Breast epithelium (tissue), 4 donors: ENCODE data around the gene ELAVL1. TPM values are rescaled to one million over a fixed set of nuclear protein-coding genes. Genes with fewer than 3 reads are reported as not detected.

Experiments used
- DNase-seq, 2 donors: peaks; one replicate each; pipeline ENCODE4 v3.0.0-alpha.2; 2019; ENCODE audit warnings: low spot score in 2 of 2
- H3K27ac ChIP-seq, 2 donors: fragments of 200-600 bp; sonication (generic) in 1 of 2; one replicate each; pipeline ENCODE4 v1.5.1; 2016 to 2019; ENCODE audit warnings: mild to moderate bottlenecking in 1 of 2
- H3K27me3 ChIP-seq, 2 donors: fragments of 200-600 bp; sonication (generic) in 1 of 2; one replicate each; pipeline versions ENCODE4 v1.5.1 to v1.6.0; 2017 to 2019; ENCODE audit warnings: control low read depth in 1 of 2, mild to moderate bottlenecking in 1 of 2
- H3K36me3 ChIP-seq: fragments of 200-600 bp; one replicate; pipeline ENCODE4 v1.5.1; 2019
- H3K4me1 ChIP-seq, 2 donors: fragments of 200-600 bp; sonication (generic); one replicate each; pipeline ENCODE4 v1.5.1; 2016 to 2019; ENCODE audit warnings: control low read depth in 1 of 2
- H3K4me3 ChIP-seq, 3 donors: fragments of 200-600 bp; sonication (generic); 1 replicate in 2 of 3; 2 replicates in 1 of 3; pipeline ENCODE4 v1.5.1; 2016 to 2019; ENCODE audit warnings: mild to moderate bottlenecking in 3 of 3, moderate library complexity in 2 of 3
- H3K9me3 ChIP-seq, 2 donors: fragments of 200-600 bp; sonication (generic) in 1 of 2; one replicate each; pipeline ENCODE4 v1.5.1; 2016 to 2019; ENCODE audit warnings: control low read depth in 1 of 2
- CTCF ChIP-seq, 3 donors: fragments of 450-650 bp; IDR thresholded peaks; one replicate each; pipeline ENCODE4 v1.5.1; 2016 to 2017; ENCODE audit warnings: antibody characterized with exemption in 3 of 3, mild to moderate bottlenecking in 3 of 3, moderate library complexity in 3 of 3
- POLR2A ChIP-seq: fragments of 450-650 bp; IDR thresholded peaks from one replicate; pipeline ENCODE4 v1.6.1; 2016; ENCODE audit warnings: antibody characterized with exemption, mild to moderate bottlenecking, moderate library complexity
- POLR2AphosphoS5 ChIP-seq, 3 donors: sonication (generic); formaldehyde crosslinking; IDR thresholded peaks; one replicate each; pipeline ENCODE4 v1.6.1; 2017; ENCODE audit warnings: antibody characterized with exemption in 3 of 3
- intact Hi-C: fragments of 100-400 bp; cut with DNase I; formaldehyde crosslinking; loops from one replicate; pipeline ENCODE4 v1.15.1; 2023; ENCODE audit warnings: low total_unique reads
- total RNA-seq, 3 donors: library from RNA; depleted of rRNA; stranded (reverse); fragments of >200 nt; gene quantifications; one replicate each; pipeline ENCODE4 v1.1.0, GENCODE V29; 2016

Gene ELAVL1
- total RNA-seq, 3 donors from 2014 or later: 28.6 to 30.8 (median 29.7) TPM

- intact Hi-C loops: no loop called here
- Histone ChIP-seq H3K9me3 (no peaks in the 10 kb centered on the region), H3K36me3 (no peaks in the 10 kb centered on the region), H3K4me3 (no peak overlapping the region), H3K4me1 (no peaks in the 10 kb centered on the region), H3K27me3 (no peaks in the 10 kb centered on the region), H3K27ac (no peak overlapping the region)
- TF ChIP-seq POLR2A (no peak), CTCF (IDR thresholded peaks at IDR 0.05) (no peak)
- DNase-seq: no peak
Measured at GRCh38 chr19:8046569-8047165, 41.2 kb upstream of the ELAVL1 start.

DNA sequence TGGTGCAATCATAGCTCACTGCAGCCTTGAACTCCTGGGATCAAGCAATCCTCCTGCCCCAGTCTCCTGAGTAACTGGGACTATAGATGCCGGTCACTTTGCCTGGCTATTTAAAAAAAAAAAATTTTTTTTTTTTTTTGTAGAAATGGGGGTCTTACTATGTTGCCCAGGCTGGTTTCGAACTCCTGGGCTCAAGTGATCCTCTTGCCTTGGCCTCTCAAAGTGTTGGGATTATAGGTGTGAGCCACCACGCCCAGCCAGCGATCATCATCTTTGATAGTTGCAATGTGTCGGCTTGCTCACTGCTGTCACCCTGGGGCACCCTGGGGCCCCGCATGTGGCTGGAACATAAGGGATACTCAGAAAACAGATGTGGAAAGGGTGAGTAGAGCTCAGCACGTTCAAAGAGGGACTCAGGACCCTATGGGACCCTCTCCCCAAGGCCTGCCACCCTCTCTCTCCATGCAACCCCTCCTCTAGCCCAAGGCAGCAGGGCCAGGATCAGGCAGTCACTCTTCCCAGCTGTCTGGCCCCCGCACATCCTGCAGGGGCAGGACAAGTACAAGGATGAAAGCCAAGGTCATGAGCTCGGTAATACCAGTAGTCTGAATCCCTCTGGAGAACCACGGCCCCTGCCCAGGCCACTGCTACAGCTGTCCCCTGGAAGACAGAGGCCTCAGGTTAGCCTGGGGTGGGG, 40.6 kb upstream of the ELAVL1 start:
- Histone ChIP-seq H3K9me3 (no peaks in the 10 kb centered on the region), H3K27me3 (no peaks in the 10 kb centered on the region), H3K4me1 (no peaks in the 10 kb centered on the region), H3K27ac (no peak overlapping the region), H3K4me3 (no peak overlapping the region), H3K36me3 (no peaks in the 10 kb centered on the region)
- DNase-seq: no peak
- TF ChIP-seq POLR2A (no peak), CTCF (IDR thresholded peaks at IDR 0.05) (no peak)
- intact Hi-C loops: no loop called here

DNA sequence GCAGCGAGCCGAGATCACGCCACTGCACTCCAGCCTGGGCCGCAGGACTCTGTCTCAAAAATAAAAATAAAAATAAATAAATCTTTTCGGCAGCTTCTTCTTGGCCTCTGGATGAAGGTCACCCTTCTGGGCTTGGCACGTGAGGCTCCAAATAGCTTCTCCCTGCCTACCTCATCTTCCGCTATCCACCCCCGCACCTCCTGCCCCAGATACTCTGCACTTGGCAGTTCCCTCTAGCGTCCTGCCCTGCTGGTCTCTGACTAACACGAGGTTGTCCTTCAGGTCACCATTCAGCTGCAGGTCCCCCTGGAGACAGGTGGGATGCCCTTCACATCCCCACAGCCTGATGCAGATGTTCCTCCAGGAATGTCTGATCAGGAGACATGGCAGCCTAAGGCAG, 38.6 kb upstream of the ELAVL1 start:
- intact Hi-C loops: no loop called here
- Histone ChIP-seq H3K9me3 (no peaks in the 10 kb centered on the region), H3K36me3 (no peaks in the 10 kb centered on the region), H3K27ac (no peak overlapping the region), H3K4me3 (no peak overlapping the region), H3K27me3 (no peaks in the 10 kb centered on the region), H3K4me1 (no peaks in the 10 kb centered on the region)
- no peak for TF ChIP-seq POLR2AphosphoS5 (IDR thresholded peaks at IDR 0.05)
- TF ChIP-seq CTCF (IDR thresholded peaks at IDR 0.05): no peak
- TF ChIP-seq POLR2A: no peak
- DNase-seq: no peak

- Histone ChIP-seq H3K4me3 (no peak overlapping the region), H3K36me3 (no peaks in the 10 kb centered on the region), H3K4me1 (no peaks in the 10 kb centered on the region), H3K9me3 (no peaks in the 10 kb centered on the region), H3K27me3 (no peaks in the 10 kb centered on the region), H3K27ac (no peak overlapping the region)
- DNase-seq: no peak
- intact Hi-C loops: no loop called here
- TF ChIP-seq POLR2AphosphoS5 (IDR thresholded peaks at IDR 0.05) (no peak), CTCF (IDR thresholded peaks at IDR 0.05) (no peak), POLR2A (no peak)
Measured at GRCh38 chr19:8042900-8043299, 37.5 kb upstream of the ELAVL1 start.

DNA sequence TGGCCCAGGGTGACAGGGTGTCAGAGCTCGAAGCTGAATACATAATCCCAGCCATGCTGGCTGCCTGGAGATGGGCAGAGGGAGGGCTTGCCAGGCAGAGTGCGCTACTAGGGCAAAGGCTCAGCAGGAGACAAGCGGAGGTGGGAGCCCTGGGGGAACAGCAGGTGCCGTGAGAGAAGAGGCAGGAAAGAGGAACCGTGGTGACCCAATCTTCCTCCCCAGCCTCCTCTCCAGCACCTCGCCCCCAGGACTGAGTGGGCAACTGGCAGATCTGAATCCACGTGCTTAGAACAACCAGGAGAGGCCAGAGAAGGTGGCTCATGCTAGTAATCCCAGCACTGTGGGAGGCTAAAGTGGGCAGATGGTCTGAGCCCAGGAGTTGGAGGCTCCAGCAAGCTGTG, 36.1 kb upstream of the ELAVL1 start:
- H3K27ac ChIP-seq: no peak overlapping the region
- DNase-seq: no peak
- H3K36me3 ChIP-seq: no peaks in the 10 kb centered on the region
- no peak for TF ChIP-seq POLR2AphosphoS5 (IDR thresholded peaks at IDR 0.05)
- no peak for TF ChIP-seq POLR2A
- no peak for TF ChIP-seq CTCF (IDR thresholded peaks at IDR 0.05)
- H3K4me1 ChIP-seq: no peaks in the 10 kb centered on the region
- intact Hi-C loops: no loop called here
- no peaks in the 10 kb centered on the region for H3K27me3 ChIP-seq
- H3K9me3 ChIP-seq: no peaks in the 10 kb centered on the region
- no peak overlapping the region for H3K4me3 ChIP-seq
